Fibroblast of lung (primary cell): ENCODE results near the gene MRPL38. TPM values are rescaled to one million over a fixed set of nuclear protein-coding genes. Genes with fewer than 3 reads are reported as not detected.
A peak's percentile ranks its signal among the peaks of the same experiment; 100 is the strongest.

Experiments
- DNase-seq, 2 donors: peaks; one replicate each; pipeline versions ENCODE4 v3.0.0 to v3.0.0-alpha.2; 2010; ENCODE audit warnings: low read depth in 2 of 2
- H2AFZ ChIP-seq: 2 replicates; pipeline ENCODE4 v1.5.1; 2012; ENCODE audit warnings: low read length, control low read depth, inconsistent platforms
- H3K27ac ChIP-seq: 2 replicates; pipeline ENCODE4 v1.5.1; 2011; ENCODE audit warnings: low read length, control low read depth; ENCODE audit not compliant: insufficient read depth
- H3K27me3 ChIP-seq: 2 replicates; pipeline ENCODE4 v1.5.1; 2011; ENCODE audit warnings: mild to moderate bottlenecking, low read length; ENCODE audit not compliant: control insufficient read depth, insufficient read depth
- H3K36me3 ChIP-seq: 2 replicates; pipeline ENCODE4 v1.5.1; 2011; ENCODE audit warnings: low read length; ENCODE audit not compliant: control insufficient read depth, insufficient read depth
- H3K4me1 ChIP-seq: 2 replicates; pipeline ENCODE4 v1.5.1; 2011; ENCODE audit warnings: low read length; ENCODE audit not compliant: control insufficient read depth, insufficient read depth; ENCODE audit errors: extremely low read depth
- H3K4me2 ChIP-seq: 2 replicates; pipeline ENCODE4 v1.5.1; 2011; ENCODE audit warnings: low read length, control low read depth; ENCODE audit not compliant: insufficient read depth; ENCODE audit errors: extremely low read depth
- H3K4me3 ChIP-seq, 4 experiments: fragments of 200-600 bp in 1 of 4; sonication (generic) in 1 of 4; replicated peaks in 1 of 4; 2 replicates each; pipeline ENCODE4 v1.5.1; 2011 to 2016; ENCODE audit warnings: low read length in 4 of 4, low read depth in 3 of 4, mild to moderate bottlenecking in 3 of 4, control low read depth in 2 of 4, inconsistent platforms in 1 of 4, mixed read lengths in 1 of 4; ENCODE audit not compliant: insufficient read depth in 1 of 4; ENCODE audit errors: control extremely low read depth in 1 of 4
- H3K79me2 ChIP-seq: 2 replicates; pipeline ENCODE4 v1.5.1; 2012; ENCODE audit warnings: mild to moderate bottlenecking, low read length, inconsistent platforms; ENCODE audit not compliant: control insufficient read depth, insufficient read depth
- H3K9ac ChIP-seq: 2 replicates; pipeline ENCODE4 v1.5.1; 2011; ENCODE audit warnings: mild to moderate bottlenecking, low read length, control low read depth; ENCODE audit not compliant: insufficient read depth
- H3K9me3 ChIP-seq: 2 replicates; pipeline ENCODE4 v1.5.1; 2012; ENCODE audit warnings: low read depth, low read length; ENCODE audit not compliant: control insufficient read depth, insufficient read depth
- H4K20me1 ChIP-seq: 2 replicates; pipeline ENCODE4 v1.5.1; 2011; ENCODE audit warnings: low read length; ENCODE audit not compliant: control insufficient read depth, insufficient read depth; ENCODE audit errors: extremely low read depth
- EZH2 ChIP-seq: IDR thresholded peaks from 2 replicates; pipeline ENCODE4 v1.5.1; 2012; ENCODE audit warnings: low read length, control low read depth, mild to moderate bottlenecking; ENCODE audit errors: missing control alignments
- polyA plus RNA-seq, 2 donors: library from polyadenylated mRNA; depleted of rRNA in 1 of 2; stranded (reverse) in 1 of 2; unstranded in 1 of 2; fragments of >200 nt; gene quantifications; 2 replicates each; pipeline ENCODE4 v1.2.1, GENCODE V29; 2011 to 2012; ENCODE audit warnings: missing spikeins in 1 of 2
- total RNA-seq: library from RNA; depleted of rRNA; stranded (reverse); fragments of >200 nt; gene quantifications from 2 replicates; pipeline ENCODE4 v1.2.1, GENCODE V29; 2014
- TF ChIP-seq, protein P1 (sequence below), 2 donors: IDR thresholded peaks in 1 of 2; conservative IDR thresholded peaks in 1 of 2; 1 replicate in 1 of 2; 2 replicates in 1 of 2; pipeline ENCODE4 v1.5.1; 2011 to 2012; ENCODE audit warnings: low read length in 2 of 2, control low read depth in 1 of 2, inconsistent platforms in 1 of 2, low read depth in 1 of 2, mild to moderate bottlenecking in 1 of 2

Gene MRPL38
- total and polyA plus RNA-seq, 2 donors (not counting 1 experiment from before 2014, with no cell fraction given): 19.3 to 36.0 TPM

GRCh38 chr17:75933808-75934207 lies 29.1 kb upstream of the MRPL38 start:
- Histone ChIP-seq H3K9me3 (no peaks in the 10 kb centered on the region), H3K36me3 (no peaks in the 10 kb centered on the region), H3K4me2 (no peak overlapping the region), H3K4me3 (no peak overlapping the region), H3K4me1 (no peaks in the 10 kb centered on the region), H4K20me1 (no peaks in the 10 kb centered on the region), H3K9ac (no peak overlapping the region), H2AFZ (no peak overlapping the region), H3K27me3 (no peaks in the 10 kb centered on the region), H3K79me2 (no peaks in the 10 kb centered on the region), H3K27ac (no peak overlapping the region)
- no peak for TF ChIP-seq EZH2
- TF ChIP-seq, protein P1, sequence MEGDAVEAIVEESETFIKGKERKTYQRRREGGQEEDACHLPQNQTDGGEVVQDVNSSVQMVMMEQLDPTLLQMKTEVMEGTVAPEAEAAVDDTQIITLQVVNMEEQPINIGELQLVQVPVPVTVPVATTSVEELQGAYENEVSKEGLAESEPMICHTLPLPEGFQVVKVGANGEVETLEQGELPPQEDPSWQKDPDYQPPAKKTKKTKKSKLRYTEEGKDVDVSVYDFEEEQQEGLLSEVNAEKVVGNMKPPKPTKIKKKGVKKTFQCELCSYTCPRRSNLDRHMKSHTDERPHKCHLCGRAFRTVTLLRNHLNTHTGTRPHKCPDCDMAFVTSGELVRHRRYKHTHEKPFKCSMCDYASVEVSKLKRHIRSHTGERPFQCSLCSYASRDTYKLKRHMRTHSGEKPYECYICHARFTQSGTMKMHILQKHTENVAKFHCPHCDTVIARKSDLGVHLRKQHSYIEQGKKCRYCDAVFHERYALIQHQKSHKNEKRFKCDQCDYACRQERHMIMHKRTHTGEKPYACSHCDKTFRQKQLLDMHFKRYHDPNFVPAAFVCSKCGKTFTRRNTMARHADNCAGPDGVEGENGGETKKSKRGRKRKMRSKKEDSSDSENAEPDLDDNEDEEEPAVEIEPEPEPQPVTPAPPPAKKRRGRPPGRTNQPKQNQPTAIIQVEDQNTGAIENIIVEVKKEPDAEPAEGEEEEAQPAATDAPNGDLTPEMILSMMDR (conservative IDR thresholded peaks at IDR 0.05 in 1 of 2, IDR thresholded peaks at IDR 0.05 in 1 of 2; ENCODE audit: low read depth in 1 of 2, low read length in 2 of 2): no peak
- DNase-seq: peak in 1 of 2 donors; percentile 55

- no peak for TF ChIP-seq EZH2
- TF ChIP-seq, protein P1 (conservative IDR thresholded peaks at IDR 0.05 in 1 of 2, IDR thresholded peaks at IDR 0.05 in 1 of 2; ENCODE audit: low read depth in 1 of 2, low read length in 2 of 2): no peak
- Histone ChIP-seq H3K9ac (no peak overlapping the region), H3K27me3 (no peaks in the 10 kb centered on the region), H3K4me1 (no peaks in the 10 kb centered on the region), H3K9me3 (no peaks in the 10 kb centered on the region), H3K4me3 (no peak overlapping the region), H4K20me1 (no peaks in the 10 kb centered on the region), H3K36me3 (no peaks in the 10 kb centered on the region), H3K79me2 (no peaks in the 10 kb centered on the region), H3K27ac (no peak overlapping the region), H2AFZ (no peak overlapping the region), H3K4me2 (no peak overlapping the region)
- DNase-seq: no peak
Observed at GRCh38 chr17:75932852-75933251, 28.2 kb upstream of the MRPL38 start.

DNA sequence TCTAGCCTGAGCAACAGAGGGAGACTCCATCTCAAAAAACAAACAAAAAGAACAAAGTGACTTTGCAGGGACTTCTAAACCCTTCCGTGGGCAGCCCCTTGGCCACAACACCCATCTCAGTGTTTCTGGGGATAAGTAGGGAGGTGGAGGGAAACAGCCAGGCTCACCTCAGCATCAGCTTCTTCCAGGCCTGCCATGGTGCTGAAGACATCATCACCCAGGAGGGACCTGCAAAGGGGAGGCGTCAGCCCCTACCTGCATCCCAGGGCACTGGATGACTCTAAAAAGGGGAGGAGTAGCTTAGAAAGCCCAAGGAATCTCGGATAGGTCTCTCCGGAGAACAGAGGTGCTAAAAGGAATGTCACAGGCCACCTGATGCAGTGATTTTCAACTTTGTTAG lies 26.4 kb upstream of the MRPL38 start:
- TF ChIP-seq, protein P1 (conservative IDR thresholded peaks at IDR 0.05 in 1 of 2, IDR thresholded peaks at IDR 0.05 in 1 of 2; ENCODE audit: low read depth in 1 of 2, low read length in 2 of 2): no peak
- no peak for TF ChIP-seq EZH2
- no peak overlapping the region for H3K4me2 ChIP-seq
- no peaks in the 10 kb centered on the region for H4K20me1 ChIP-seq
- H3K4me3 ChIP-seq: no peak overlapping the region
- no peaks in the 10 kb centered on the region for H3K27me3 ChIP-seq
- no peaks in the 10 kb centered on the region for H3K4me1 ChIP-seq
- DNase-seq: no peak
- H3K79me2 ChIP-seq: no peaks in the 10 kb centered on the region
- no peak overlapping the region for H3K9ac ChIP-seq
- H3K36me3 ChIP-seq: no peaks in the 10 kb centered on the region
- H3K27ac ChIP-seq: no peak overlapping the region
- H3K9me3 ChIP-seq: no peaks in the 10 kb centered on the region
- H2AFZ ChIP-seq: no peak overlapping the region
